Measurements from ENCODE around the gene ARID1B.

DNA sequence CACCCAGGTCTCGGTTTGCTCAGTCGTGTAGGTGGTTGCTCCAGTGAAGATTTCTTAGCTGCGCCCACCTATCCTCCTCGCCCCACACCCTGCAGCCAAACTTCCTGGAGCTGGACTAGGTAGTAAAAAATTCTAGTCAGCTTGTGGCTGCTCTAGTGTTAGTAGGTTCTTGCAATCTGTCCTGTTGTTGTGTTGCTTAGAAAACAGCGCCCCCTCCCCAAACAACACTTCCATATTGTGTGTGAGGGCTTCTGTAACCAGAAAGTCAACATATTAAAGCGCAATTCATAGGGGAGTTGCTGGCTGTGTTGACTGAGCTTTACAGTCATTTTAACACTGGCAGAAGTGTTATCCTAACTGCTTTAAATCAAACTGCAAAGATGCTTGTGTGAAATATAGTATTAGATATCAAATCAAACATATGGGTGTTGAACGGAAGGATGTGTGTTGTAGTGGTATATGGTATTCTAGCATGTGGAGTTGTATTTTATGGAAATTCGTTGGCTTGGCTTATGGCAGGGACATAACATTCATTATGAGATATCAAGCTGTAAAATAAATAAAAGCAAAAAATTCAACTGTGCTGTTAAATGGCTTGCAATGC, 122.5 kb downstream of the ARID1B start:
- TF ChIP-seq, protein P1, sequence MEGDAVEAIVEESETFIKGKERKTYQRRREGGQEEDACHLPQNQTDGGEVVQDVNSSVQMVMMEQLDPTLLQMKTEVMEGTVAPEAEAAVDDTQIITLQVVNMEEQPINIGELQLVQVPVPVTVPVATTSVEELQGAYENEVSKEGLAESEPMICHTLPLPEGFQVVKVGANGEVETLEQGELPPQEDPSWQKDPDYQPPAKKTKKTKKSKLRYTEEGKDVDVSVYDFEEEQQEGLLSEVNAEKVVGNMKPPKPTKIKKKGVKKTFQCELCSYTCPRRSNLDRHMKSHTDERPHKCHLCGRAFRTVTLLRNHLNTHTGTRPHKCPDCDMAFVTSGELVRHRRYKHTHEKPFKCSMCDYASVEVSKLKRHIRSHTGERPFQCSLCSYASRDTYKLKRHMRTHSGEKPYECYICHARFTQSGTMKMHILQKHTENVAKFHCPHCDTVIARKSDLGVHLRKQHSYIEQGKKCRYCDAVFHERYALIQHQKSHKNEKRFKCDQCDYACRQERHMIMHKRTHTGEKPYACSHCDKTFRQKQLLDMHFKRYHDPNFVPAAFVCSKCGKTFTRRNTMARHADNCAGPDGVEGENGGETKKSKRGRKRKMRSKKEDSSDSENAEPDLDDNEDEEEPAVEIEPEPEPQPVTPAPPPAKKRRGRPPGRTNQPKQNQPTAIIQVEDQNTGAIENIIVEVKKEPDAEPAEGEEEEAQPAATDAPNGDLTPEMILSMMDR (IDR thresholded peaks at IDR 0.05) = no peak
- TF ChIP-seq POLR2A (IDR thresholded peaks at IDR 0.05) = no peak
